Measurements from ENCODE around the gene ENO4. TPM values are rescaled to one million over a fixed set of nuclear protein-coding genes. Genes with fewer than 3 reads are reported as not detected.

The ENO4 gene
- total and polyA plus RNA-seq, 9 of the 15 experiments (the other 6 are each of a cell fraction or from before 2014, with no cell fraction given): 0.07 TPM; not detected in 8

DNA sequence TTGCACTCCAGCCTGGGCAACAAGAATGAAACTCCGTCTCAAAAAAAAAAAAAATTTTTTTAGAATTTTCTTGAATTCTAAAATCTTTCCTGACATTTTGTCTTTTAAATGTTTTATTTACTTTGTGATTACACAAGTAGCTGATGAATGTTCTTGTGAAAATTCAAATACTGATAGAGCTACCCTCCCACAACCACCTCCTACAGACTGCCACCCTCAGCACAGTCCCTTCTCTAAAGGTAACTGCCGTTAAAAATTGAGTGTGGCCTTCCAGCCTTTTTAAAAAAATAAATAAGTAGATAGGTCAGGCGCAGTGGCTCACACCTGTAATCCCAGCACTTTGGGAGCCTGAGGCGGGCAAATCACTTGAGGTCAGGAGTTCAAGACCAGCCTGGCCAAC lies 15.1 kb downstream of the ENO4 start:
- Histone ChIP-seq H3K9ac (ENCODE audit: insufficient read depth in 1 of 2, low read depth in 2 of 2, low read length in 2 of 2) (no peak overlapping the region), H3K4me2 (ENCODE audit: insufficient read depth, low read length) (no peak overlapping the region), H3K9me1 (ENCODE audit: control insufficient read depth, insufficient read depth, low read length) (no peaks in the 10 kb centered on the region), H3K4me1 (replicated peaks in 1 of 2; ENCODE audit: control insufficient read depth in 2 of 2, insufficient read depth in 2 of 2, low read length in 2 of 2) (no peaks in the 10 kb centered on the region), H3K36me3 (ENCODE audit: control insufficient read depth, insufficient read depth, low read length) (no peaks in the 10 kb centered on the region), H3K4me3 (no peak overlapping the region), H3K9me3 (replicated peaks; ENCODE audit: control insufficient read depth, insufficient read depth, low read depth, low read length) (no peaks in the 10 kb centered on the region), H3K27ac (ENCODE audit: extremely low read depth, low read depth, low read length) (no peak overlapping the region), H3K79me2 (ENCODE audit: control insufficient read depth, insufficient read depth, low read length) (no peaks in the 10 kb centered on the region), H2AFZ (ENCODE audit: low read depth, low read length) (no peak overlapping the region), H4K20me1 (replicated peaks; ENCODE audit: control insufficient read depth, insufficient read depth, low read length) (no peaks in the 10 kb centered on the region), H3K27me3 (ENCODE audit: control insufficient read depth in 2 of 2, insufficient read depth in 2 of 2, low read length in 2 of 2) (peaks cover 0 to 5% of the 10 kb centered on the region in 2 experiments; a peak in 2 of 5 replicates)
- ATAC-seq (no peak), DNase-seq (ENCODE audit: extremely low read depth in 1 of 4, low spot score in 3 of 4) (no peak), FAIRE-seq (no peak)
- CTCF ChIA-PET (ENCODE audit: low intra/inter-chr PET ratio): no interaction called here
- POLR2A ChIA-PET: no interaction called here
- TF ChIP-seq ZNF224 (CRISPR knock-in tag; IDR thresholded peaks at IDR 0.05): no peak
- no peak for TF ChIP-seq HIVEP1 (CRISPR knock-in tag; IDR thresholded peaks at IDR 0.05)
- TF ChIP-seq MXD1 (CRISPR knock-in tag; IDR thresholded peaks at IDR 0.05; ENCODE audit: borderline replicate concordance, poor library complexity, severe bottlenecking): no peak
- no peak for TF ChIP-seq ZZZ3 (IDR thresholded peaks at IDR 0.05)
- TF ChIP-seq, protein P1, sequence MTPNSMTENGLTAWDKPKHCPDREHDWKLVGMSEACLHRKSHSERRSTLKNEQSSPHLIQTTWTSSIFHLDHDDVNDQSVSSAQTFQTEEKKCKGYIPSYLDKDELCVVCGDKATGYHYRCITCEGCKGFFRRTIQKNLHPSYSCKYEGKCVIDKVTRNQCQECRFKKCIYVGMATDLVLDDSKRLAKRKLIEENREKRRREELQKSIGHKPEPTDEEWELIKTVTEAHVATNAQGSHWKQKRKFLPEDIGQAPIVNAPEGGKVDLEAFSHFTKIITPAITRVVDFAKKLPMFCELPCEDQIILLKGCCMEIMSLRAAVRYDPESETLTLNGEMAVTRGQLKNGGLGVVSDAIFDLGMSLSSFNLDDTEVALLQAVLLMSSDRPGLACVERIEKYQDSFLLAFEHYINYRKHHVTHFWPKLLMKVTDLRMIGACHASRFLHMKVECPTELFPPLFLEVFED (CRISPR knock-in tag; conservative IDR thresholded peaks at IDR 0.05): no peak
- no peak for TF ChIP-seq PRPF4 (IDR thresholded peaks at IDR 0.05; ENCODE audit: insufficient read depth, low read depth, low read length, poor library complexity, severe bottlenecking)
- TF ChIP-seq KHSRP (IDR thresholded peaks at IDR 0.05): no peak
- TF ChIP-seq SMARCE1 (IDR thresholded peaks at IDR 0.05): no peak
- TF ChIP-seq CEBPG (CRISPR knock-in tag; IDR thresholded peaks at IDR 0.05): no peak
- no peak for TF ChIP-seq CEBPG (tag; conservative IDR thresholded peaks at IDR 0.05 in 1 of 2, IDR thresholded peaks at IDR 0.05 in 1 of 2)
- TF ChIP-seq ARHGAP35 (IDR thresholded peaks at IDR 0.05; ENCODE audit: partially characterized antibody): no peak
- TF ChIP-seq MBD2 (IDR thresholded peaks at IDR 0.05; ENCODE audit: borderline replicate concordance, low read depth): no peak
- TF ChIP-seq E2F3 (CRISPR knock-in tag; IDR thresholded peaks at IDR 0.05): no peak
- TF ChIP-seq ZBTB8A (IDR thresholded peaks at IDR 0.05; ENCODE audit: partially characterized antibody): no peak
- no peak for TF ChIP-seq NUFIP1 (IDR thresholded peaks at IDR 0.05; ENCODE audit: partially characterized antibody)
- no peak for TF ChIP-seq PTBP1 (IDR thresholded peaks at IDR 0.05; ENCODE audit: low read depth, low read length)
- intact Hi-C loops (cut with micrococcal nuclease) (no loop called here), in situ Hi-C loops (cut with MboI) (no loop called here)
- WGBS (ENCODE audit: insufficient coverage, low coverage, missing lambda C conversion rate): 0% methylated on average over 4 of the region's 4 CpGs
- no TSS peak for BruUV-seq (replicated peaks)
